Pons (tissue), 1 donor: ENCODE measurements around the gene INPP5E.
"Not testable (repeated sequence)": the region's sequence is repeated elsewhere in the genome, so short reads cannot be mapped to it uniquely, and the experiment has no call there.

ENCODE experiments used
- DNase-seq: peaks from one replicate; pipeline ENCODE4 v3.0.0-alpha.2; 2016; ENCODE audit warnings: low spot score

INPP5E gene

DNA sequence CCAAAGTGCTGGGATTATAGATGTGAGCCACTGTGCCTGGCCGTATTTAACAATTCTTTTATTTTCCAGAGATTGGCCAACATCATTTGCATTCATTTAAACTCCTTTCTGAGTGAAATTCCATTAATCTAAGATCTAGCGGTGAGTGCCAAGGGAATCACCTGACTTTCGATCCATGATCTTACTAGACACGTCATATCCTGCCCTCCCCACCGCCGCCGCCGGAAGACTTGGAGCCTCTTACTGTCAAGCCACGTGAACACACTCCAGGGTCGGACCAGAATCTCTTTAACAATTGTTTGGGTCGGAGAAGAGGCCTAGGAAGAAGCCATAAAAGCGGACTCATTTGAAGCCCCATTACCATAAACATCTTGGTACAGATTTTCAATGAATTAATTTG lies 12.9 kb downstream of the INPP5E start:
- no peak for DNase-seq

DNA sequence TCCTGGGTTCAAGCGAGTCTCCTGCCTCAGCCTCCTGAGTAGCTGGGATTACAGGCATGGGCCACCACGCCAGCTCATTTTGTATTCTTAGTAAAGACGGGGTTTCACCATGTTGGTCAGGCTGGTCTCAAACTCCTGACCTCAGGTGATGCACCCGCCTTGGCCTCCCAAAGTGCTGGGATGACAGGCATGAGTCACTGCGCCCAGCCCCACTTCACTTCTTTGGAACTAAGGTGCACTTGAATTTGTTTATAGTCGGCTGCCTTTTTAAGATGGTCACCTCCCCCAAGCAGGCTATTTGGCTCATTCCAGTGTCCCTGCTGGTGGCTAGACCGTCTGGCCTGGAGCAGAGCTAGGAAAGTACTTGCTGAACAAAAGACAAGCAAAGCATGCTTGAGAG lies 14.3 kb downstream of the INPP5E start:
- DNase-seq = not testable (repeated sequence)

DNA sequence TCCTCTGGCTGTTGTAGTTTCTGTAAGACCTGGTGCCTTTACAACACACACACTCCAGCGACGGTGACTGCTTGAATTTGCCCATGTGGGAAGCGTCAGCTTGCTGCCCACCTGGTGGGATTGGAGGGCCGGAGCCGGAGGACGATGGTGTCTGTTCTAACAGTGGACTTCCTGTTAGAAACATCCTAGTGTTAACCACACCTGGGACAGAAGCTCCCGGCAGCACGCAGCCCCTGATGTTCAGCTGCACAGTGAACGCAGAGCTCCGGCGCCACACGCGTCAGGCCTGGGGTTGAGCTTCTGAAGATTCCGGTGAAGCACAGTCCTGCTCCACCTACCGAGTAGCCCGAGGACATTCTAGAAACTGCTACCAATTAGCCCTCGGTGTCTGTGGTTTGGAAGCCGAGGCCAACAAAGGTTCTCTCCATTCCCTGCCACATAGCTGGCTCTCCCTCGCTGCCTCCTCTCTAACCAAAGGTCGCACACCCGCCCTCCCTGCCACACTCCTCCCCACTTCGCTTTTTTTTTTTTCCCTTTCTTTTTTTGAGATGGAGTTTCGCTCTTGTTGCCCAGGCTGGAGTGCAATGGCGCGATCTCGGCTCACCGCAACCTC lies 14.8 kb downstream of the INPP5E start:
- DNase-seq = no peak

DNA sequence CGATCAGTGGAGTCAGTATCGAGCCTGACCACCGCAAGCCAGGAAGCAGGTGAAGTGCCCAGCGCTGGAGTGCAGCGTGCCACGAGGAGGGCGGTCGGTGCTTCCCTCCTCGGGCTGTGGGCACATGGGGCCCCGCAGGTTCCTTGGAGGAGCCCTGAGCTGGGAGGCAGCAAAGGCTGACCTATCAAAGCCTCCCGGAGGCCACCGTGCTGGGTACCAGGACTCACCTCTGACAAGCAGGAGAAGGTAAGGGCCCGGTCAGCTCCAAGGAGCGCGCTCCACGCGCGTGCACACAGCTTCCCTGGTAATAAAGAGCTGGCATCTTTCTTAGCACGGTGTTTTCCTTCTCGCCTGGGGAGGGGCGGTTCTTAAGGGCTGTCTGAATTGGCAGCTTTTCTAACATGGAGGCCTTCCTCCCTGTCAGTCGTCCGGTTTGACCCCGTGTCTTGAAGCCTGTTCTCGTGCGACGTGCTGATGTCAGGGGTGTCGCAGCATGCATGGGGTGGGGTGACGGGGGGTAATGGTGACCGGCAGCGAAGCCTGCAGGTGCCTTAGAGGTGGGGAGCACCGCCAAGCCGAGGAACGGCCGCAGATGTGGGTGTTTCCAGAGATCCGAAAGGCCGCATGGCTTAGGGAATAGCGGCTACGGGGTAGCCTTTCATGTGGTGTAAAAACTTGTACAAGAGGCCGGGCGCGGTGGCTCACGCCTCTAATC lies 16.1 kb downstream of the INPP5E start:
- no peak for DNase-seq

DNA sequence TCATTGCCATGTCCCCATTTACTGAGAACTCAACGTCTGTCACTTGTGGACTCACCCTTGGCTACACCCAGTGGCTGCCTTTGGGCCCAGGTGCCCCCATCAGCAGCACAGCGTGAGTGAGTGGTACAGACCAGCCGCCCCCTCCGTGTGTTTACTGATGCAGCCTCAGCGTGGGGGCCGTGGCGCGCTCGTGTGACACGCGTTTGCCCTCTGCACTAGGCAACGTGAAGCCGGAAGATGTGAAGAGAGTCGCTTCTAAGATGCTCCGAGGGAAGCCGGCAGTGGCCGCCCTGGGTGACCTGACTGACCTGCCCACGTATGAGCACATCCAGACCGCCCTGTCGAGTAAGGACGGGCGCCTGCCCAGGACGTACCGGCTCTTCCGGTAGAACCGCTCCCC lies 16.8 kb downstream of the INPP5E start:
- no peak for DNase-seq

DNA sequence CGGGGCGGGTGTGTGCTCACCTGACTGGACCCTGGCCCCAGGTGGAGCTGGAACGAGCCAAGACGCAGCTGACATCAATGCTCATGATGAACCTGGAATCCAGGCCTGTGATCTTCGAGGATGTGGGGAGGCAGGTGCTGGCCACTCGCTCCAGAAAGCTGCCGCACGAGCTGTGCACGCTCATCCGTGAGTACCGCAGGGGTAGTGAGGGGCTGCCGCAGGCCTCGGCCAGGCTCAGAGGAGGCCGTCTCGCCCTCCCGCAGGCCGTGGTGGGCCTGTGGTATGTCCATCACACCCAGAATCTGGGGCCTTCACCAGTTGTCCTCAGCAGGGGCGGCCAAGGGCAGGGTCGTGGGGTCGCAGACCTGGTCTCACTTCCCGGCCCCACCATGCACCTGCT lies 17.9 kb downstream of the INPP5E start:
- no peak for DNase-seq

DNA sequence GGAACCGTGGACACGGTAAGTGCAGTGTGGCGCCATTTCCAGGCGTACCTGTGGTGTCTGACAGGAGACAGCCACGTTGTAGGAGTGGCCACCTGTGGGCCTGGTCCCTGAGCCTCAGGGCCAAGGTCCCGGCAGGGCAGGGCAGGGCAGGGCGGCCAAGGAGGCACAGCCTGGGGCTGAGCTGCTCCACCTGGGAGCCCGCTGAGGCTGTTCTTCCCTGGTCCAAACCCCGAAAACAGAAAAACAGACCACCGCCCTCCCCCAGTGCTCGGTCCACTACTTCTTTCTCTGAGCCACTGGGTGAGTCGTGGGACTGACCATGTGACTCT lies 20.6 kb downstream of the INPP5E start:
- no peak for DNase-seq

DNA sequence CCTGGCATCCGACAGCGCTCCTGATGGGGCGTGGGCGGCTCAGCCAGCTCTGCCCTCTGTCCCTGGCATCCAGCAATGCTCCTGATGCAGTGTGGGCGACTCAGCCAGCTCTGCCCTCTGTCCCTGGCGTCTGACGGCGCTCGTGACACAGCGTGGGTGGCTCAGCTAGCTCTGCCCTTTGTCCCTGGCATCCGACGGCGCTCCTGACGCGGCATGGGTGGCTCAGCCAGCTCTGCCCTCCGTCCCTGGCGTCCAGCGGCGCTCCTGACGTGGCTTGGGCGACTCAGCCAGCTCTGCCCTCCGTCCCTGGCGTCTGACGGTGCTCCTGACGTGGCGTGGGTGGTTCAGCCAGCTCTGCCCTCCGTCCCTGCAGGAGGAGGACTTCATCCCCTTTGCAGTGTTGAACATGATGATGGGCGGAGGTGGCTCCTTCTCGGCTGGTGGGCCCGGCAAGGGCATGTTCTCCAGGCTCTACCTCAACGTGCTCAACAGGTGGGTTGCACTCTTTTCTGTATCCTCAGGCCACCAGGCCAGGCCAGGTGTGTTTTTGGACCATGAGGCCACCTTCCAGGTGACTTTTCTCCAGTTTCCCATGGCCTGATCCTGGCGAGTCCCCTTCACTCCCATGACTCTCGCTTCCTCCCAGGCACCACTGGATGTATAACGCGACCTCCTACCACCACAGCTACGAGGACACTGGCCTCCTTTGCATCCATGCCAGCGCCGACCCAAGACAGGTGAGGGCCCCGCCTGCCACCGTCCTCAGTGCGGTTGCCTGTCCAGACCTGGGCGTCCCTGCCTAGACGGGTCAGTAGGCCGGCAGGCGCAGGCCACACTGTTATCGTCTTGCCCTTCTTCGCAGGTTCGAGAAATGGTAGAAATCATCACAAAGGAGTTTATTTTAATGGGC lies 21.2 kb downstream of the INPP5E start:
- no peak for DNase-seq

DNA sequence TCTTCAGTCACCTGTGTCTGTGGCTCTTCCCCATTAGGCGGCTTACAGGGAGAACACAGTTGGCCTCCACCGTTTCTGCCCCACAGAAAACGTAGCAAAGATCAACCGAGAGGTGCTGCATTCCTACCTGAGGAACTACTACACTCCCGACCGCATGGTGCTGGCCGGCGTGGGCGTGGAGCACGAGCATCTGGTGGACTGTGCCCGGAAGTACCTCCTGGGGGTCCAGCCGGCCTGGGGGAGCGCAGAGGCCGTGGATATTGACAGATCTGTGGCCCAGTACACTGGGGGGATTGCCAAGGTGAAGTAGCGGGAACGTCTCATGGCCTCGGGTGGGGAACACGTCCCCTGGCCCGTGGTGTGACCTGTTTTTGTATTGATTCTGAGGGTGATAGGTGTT lies 22.7 kb downstream of the INPP5E start:
- no peak for DNase-seq

DNA sequence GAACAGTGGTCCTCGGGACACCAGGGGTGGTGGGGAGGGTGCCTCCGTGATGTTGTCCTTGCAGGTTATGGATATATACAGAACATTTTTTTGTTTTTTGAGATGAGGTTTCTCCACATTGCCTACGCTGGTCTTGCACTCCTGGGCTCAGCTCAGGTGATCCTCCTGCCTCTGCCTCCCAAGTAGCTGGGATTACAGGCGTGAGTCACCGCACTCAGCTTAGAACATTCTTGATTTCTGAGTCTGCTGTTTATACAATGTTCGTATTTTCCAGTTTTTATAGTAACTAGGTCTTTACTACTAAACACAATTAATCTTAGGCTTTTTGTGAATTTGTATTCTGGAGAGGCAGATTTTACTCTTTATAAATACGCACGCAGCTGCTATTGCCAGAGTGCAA lies 23.2 kb downstream of the INPP5E start:
- no peak for DNase-seq

DNA sequence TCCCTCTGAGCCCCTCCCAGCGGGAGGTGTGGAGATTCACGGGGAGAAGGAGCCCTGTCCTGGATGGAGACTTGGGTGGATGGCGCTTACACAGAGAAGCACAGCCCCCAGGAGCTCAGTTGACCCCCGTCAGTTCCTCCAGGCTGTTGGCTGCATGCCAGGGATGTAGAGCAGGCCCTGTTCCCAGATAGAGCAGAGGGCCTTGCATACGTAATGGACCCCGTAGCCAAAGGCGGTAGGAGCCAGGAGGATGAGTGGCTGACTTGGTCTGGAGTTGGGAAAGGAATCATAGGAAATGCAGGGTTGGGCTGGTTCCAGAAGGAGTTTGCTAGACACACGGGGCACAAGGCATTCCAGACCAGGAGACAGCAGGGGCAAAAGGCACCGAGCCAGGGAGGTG lies 26.7 kb downstream of the INPP5E start:
- no peak for DNase-seq

DNA sequence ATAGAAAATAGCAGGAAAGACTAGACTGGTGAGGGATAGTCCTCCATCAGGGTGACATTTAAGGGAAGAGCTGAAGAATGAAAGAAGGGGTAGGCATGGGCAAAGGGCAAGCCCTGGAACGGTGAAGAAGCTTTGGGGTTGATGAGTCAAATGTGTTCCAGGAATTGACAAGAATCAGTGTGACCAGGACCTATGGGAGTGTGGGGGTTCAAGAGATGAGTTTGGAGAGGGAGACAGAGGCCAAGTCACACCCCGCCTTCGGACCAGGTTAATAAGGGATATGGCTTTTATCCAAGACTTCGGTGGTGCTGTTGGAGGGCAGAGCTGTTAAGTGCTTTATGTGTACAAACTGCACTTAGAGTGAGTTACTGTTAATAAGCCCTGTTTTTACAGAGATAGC lies 28.3 kb downstream of the INPP5E start:
- DNase-seq = no peak

DNA sequence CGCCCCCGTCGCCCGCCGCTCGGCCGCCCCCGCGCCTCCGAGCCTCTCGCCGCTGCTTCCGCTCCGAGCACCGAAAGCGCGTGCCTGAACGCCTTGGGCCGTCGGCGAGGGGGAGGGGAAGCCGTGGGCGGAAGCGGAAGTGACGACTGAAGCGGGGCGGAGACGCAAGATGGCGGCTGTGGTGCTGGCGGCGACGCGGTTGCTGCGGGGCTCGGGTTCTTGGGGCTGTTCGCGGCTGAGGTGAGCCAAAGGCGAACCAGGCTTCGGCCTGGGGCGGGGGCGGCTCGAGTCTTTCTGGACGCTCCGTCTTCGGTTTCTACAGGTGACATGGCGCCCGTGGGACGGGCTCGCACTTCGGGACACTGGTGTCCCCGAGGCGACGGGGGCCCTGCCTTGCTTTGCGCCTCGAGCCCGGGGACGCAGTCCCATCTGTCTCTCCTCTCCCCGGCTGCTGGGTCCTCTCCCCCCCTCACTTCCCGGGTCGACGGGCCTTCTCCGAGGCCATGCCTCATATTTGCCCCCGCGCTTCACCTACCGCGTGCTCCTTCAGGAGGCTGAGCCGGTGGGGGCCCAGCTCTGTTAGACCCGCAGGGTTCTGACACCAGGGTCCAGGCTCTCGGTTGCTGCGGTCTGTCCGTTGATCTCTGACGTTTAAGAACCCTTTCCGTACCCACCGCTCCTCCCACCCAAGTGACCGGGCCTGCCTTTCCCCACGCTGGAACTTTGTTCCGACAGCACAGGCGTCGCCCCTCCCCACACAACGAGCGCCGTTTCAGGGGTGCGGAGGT lies 29.0 kb downstream of the INPP5E start, which contains the start of the genes ENTR1 and PMPCA:
Gene ENTR1, minus strand, starts transcription at position 115 of the 788 bp plus-strand sequence. CDS start 217 bp downstream, outside the sequence.
Gene PMPCA, plus strand, starts transcription at position 159 of the 788 bp plus-strand sequence. Its CDS starts 11 bp downstream, at position 170.
- DNase-seq = peak; percentile 81

DNA sequence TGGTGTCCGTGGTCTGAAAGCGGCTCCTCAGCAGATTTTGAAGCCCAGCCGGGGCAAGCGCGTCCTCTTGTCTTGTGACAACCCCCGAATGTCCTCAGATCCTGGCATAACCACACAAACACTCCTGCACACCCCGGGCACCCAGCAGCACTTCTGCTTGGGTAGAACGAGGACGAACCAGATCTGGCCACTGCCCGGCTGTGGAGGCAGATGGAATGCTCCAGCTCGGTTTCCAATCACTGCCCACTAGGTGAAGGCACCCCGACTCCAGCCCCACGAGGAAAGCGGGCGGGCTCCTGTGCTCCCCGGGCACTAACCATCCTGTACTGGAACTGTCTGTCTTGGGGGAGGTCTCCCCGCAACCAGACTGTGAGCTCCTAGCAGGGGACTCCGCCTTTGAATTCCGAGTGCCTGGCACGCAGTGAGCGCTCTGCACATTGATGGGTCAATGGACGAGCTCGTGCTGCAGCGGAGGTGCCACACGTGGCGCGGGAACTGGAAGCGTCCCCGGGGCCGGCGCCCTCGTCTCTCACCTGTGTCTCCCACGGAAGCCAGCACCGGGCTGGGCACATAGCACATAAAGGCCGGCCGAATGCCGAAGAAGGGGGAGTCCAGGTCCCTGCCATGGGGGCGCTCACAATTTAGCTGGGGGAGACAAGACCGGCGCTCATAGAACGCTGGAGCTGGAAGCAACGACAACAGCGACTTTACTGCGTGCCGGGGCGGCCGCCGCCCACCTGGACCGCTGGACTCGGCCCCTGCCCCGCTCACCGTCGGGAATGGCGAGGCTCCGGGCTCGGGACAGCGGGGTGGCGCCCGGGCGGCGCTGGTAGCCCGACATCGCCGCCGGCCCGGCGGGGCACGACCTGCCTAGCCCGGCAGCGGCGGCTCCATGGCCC lies 29.8 kb downstream of the INPP5E start:
- DNase-seq = peak; percentile 19

DNA sequence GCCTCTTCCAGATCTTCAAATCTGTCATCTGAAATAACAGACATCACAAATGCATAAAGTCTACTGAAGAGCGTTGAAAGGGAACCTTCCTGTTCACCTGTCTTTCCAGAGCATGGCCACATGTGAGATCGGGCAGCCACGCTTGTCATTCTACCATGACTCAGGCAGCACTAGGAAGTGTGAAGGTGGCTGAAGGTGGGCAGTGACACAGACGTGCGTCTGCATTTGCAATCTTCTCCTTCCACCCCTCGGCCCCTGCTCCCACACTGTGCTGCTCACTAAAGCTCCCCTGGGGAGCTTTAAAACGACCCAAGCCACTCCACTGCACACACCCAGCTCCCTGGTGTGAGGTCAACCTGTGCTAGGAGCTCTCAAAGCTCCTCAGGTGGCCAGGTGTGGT lies 31.7 kb downstream of the INPP5E start:
- DNase-seq = no peak

DNA sequence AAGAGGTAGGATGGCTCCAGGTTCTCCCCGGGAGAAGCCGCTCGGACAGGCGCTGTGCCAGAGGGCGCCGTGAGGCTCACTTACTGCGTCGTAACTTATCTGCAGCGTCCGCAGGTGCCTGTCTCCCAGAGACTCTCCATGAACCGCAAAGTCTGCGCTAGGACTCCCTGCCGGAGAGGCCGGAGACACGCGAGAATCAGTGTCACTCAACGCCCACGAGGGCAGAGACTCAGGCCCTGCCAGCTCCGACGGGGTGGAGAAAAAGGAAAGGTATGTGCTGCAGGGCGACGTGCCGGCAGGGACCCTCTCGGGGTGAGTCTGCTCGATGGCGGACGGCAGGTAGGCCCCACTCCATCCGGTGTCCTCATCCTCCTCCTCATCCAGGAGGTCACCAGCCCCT lies 32.6 kb downstream of the INPP5E start:
- DNase-seq = not testable (repeated sequence)

DNA sequence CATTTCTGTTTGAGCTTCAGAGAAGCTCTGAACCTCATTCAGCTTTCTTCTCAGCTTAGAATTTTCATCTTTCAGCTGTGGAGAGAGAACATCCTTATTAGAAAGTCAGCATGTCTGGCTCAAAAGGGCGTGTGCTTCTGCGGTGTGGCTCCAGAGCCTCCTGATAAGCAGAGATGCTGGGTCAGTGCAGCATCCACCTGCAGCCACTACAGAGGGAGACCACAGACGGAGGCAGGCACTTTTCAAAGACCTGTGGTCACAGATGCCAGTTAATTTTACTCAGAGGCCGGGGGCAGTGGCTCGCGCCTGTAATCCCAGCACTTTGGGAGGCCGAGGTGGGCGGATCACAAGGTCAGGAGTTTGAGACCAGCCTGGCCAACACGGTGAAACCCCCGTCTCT lies 33.7 kb downstream of the INPP5E start:
- not testable (repeated sequence) for DNase-seq

DNA sequence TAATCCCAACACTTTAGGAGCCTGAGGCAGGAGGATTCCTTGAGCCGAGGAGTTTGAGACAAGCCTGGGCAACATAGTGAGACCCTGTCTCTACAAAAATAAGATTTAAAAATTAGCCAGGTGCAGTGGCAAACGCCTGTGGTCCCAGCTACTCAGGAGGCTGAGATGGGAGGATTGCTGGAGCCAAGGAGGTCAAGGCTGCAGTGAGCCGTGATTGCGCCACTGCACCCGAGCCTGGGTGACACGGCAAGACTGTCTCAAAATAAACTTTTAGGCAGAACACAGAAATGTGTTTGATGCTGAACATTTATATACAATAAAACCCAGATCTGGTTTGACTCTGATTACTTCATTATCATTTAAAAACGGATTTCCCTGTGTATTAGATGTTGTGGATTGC lies 34.2 kb downstream of the INPP5E start:
- DNase-seq = no peak

DNA sequence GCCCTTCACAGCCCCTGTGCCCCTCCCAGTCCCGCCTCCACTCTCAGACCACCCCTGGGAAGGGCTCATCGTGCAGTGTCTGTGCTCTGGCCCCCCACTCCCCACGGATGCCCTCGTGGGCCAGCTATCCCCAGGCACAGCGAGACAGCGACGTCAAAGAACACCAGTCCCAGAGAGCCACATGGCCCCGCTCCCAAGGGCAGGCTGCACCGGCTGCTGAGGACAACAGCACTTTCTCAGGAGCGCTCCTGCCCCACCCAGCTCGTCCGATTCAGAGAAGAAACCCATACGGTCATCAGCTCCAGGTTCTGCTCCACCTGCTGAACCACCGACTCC lies 34.9 kb downstream of the INPP5E start:
- DNase-seq = no peak

DNA sequence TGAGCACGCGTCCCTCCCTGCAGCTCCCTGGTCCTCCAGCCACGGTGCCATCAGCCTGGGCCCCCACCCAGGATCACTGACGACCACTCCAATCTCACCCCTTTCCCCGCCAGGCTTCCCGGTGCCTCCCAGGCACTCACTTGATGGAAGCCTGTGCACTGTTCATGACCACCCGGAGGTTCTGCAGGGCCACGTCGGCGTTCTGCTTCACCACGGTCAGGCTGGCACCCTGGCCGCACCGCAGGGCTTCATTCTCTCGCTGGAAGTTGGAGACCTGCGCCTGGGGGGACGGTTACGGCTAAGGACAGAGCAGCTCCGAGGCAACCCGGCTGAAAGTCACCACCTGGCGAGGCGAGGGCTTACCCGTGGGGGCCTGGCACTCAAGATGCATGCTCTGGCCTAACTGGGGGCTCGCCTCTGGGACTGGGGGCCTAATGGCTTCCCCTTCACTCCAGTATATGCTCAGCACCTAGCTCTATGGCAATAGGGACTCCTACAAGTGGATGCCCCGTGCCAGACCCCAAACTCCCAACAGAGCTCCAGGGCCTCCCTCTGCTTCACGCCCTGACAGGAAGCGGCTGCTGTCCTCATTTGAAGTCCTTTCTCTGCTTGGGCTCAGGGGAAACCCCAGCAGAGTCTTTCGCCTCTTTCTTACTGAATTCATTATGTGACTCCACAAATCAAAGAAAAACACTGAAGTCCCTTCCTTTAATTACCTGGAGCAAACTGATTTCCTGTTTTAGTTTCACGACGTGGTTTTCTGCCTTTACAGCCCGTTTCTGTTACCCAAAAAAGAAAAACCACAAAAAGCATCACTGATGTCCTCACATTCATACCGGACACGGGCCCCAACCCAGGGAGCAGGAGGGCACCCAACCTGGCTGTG lies 35.5 kb downstream of the INPP5E start:
- DNase-seq = no peak
